Left renal pelvis (tissue), 4 donors: Measurements from ENCODE around the gene SH3RF3. TPM values are rescaled to one million over a fixed set of nuclear protein-coding genes. Genes with fewer than 3 reads are reported as not detected.
"Not testable (repeated sequence)": the region's sequence is repeated elsewhere in the genome, so short reads cannot be mapped to it uniquely, and the experiment has no call there.

Experiments used
- DNase-seq, 4 donors: peaks; one replicate each; pipeline ENCODE4 v3.0.0-alpha.2; 2013; ENCODE audit warnings: low read depth in 4 of 4, low spot score in 3 of 4
- polyA plus RNA-seq, 4 donors: library from polyadenylated mRNA; unstranded; fragments of 120-200 nt; gene quantifications; one replicate each; pipeline ENCODE4 v1.2.1, GENCODE V29; 2013; ENCODE audit not compliant: insufficient read length in 4 of 4

SH3RF3 gene
- polyA plus RNA-seq, 4 donors, result 4.7 to 5.5 (median 5.2) TPM

GRCh38 chr2:109154226-109154625 is 25.2 kb downstream of the SH3RF3 start:
- no peak for DNase-seq

- DNase-seq, result no peak
These were observed 26.8 kb downstream of the SH3RF3 start for GRCh38 chr2:109155553-109156451.

- no peak for DNase-seq
These were observed 28.6 kb downstream of the SH3RF3 start for GRCh38 chr2:109157563-109158105.

- DNase-seq, result no peak
These were observed 29.2 kb downstream of the SH3RF3 start for GRCh38 chr2:109158237-109158636.

GRCh38 chr2:109159096-109159495 is 30.1 kb downstream of the SH3RF3 start:
- DNase-seq, result no peak

GRCh38 chr2:109160714-109161440 is 31.9 kb downstream of the SH3RF3 start:
- no peak for DNase-seq

GRCh38 chr2:109162367-109162766 is 33.4 kb downstream of the SH3RF3 start:
- not testable (repeated sequence) for DNase-seq

- DNase-seq, result no peak
These were observed 34.0 kb downstream of the SH3RF3 start for GRCh38 chr2:109162999-109163398.

- DNase-seq, result no peak
These were observed 35.3 kb downstream of the SH3RF3 start for GRCh38 chr2:109164311-109164710.

- DNase-seq, result no peak
These were observed 35.8 kb downstream of the SH3RF3 start for GRCh38 chr2:109164739-109165221.

- DNase-seq, result no peak
These were observed 37.8 kb downstream of the SH3RF3 start for GRCh38 chr2:109166811-109167210.

- DNase-seq, result no peak
These were observed 39.1 kb downstream of the SH3RF3 start for GRCh38 chr2:109168086-109168485.

- no peak for DNase-seq
These were observed 39.7 kb downstream of the SH3RF3 start for GRCh38 chr2:109168716-109169115.

- DNase-seq, result no peak
These were observed 41.6 kb downstream of the SH3RF3 start for GRCh38 chr2:109170645-109171044.

- DNase-seq, result no peak
These were observed 42.7 kb downstream of the SH3RF3 start for GRCh38 chr2:109171444-109172334.

- no peak for DNase-seq
These were observed 43.6 kb downstream of the SH3RF3 start for GRCh38 chr2:109172556-109173105.

GRCh38 chr2:109173311-109174171 is 44.5 kb downstream of the SH3RF3 start:
- no peak for DNase-seq

- no peak for DNase-seq
These were observed 45.2 kb downstream of the SH3RF3 start for GRCh38 chr2:109174214-109174613.
